Measurements from ENCODE around the gene BTBD18. TPM values are rescaled to one million over a fixed set of nuclear protein-coding genes. Genes with fewer than 3 reads are reported as not detected.

BTBD18 gene
- total and polyA plus RNA-seq, 2 of the 13 experiments (the other 11 are each of a cell fraction or from before 2014, with no cell fraction given) = not detected

DNA sequence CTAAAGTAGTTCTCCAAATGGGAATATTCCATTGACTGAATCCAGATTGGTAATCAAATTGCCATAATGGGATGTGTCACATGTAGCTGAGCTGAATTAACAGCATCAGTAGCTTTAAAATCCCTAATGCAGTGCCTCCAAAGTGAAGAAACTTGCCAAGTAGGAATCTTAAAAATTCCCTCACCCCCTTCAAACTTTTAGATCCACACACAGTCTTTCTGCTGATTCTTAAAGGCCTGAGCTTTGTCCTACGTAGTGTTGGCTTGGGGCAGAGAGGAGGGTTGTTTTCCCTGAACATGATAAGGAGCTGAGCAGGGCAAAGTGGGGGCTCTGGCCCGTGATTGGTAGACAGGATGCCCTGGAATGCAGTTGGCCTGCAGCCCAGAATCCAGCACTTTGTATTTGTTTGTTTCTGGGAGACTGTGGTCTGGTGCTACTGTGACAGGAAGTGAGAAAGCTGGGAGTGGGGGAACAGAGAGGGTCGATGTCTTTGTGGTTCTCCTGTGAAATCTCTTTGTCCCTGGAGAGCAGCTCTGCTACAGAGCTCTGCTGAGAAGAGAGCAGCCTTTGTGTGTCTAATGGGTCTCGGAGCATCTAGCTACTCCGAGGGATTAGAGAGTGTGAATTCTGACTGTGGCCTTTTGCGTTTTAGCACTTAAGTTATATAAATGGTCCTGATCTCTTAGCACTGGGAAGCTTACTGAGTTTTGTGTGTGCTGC lies 26.9 kb upstream of the BTBD18 start (continued):
- no peak for TF ChIP-seq ZNF335 (CRISPR knock-in tag; IDR thresholded peaks at IDR 0.05)
- TF ChIP-seq, protein P1, sequence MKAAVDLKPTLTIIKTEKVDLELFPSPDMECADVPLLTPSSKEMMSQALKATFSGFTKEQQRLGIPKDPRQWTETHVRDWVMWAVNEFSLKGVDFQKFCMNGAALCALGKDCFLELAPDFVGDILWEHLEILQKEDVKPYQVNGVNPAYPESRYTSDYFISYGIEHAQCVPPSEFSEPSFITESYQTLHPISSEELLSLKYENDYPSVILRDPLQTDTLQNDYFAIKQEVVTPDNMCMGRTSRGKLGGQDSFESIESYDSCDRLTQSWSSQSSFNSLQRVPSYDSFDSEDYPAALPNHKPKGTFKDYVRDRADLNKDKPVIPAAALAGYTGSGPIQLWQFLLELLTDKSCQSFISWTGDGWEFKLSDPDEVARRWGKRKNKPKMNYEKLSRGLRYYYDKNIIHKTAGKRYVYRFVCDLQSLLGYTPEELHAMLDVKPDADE (CRISPR knock-in tag; IDR thresholded peaks at IDR 0.05) = no peak
- 0 out of 2 replicates have a peak, but pooled peaks have one; percentile 27 for TF ChIP-seq SIN3A (IDR thresholded peaks at IDR 0.05; ENCODE audit: borderline replicate concordance, low read depth, low read length)
- TF ChIP-seq TCF12 (IDR thresholded peaks at IDR 0.05) = no peak
- no peak for TF ChIP-seq TCF12 (CRISPR knock-in tag; IDR thresholded peaks at IDR 0.05)
- TF ChIP-seq, protein P2, sequence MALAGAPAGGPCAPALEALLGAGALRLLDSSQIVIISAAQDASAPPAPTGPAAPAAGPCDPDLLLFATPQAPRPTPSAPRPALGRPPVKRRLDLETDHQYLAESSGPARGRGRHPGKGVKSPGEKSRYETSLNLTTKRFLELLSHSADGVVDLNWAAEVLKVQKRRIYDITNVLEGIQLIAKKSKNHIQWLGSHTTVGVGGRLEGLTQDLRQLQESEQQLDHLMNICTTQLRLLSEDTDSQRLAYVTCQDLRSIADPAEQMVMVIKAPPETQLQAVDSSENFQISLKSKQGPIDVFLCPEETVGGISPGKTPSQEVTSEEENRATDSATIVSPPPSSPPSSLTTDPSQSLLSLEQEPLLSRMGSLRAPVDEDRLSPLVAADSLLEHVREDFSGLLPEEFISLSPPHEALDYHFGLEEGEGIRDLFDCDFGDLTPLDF (CRISPR knock-in tag; IDR thresholded peaks at IDR 0.05) = no peak
- no peak for TF ChIP-seq MAF1 (CRISPR knock-in tag; IDR thresholded peaks at IDR 0.05; ENCODE audit: borderline replicate concordance)
- no peak for TF ChIP-seq PAF1 (CRISPR knock-in tag; IDR thresholded peaks at IDR 0.05)
- 0 out of 2 replicates have a peak, but pooled peaks have one; percentile 30 for TF ChIP-seq ZNF34 (CRISPR knock-in tag; IDR thresholded peaks at IDR 0.05; ENCODE audit: borderline replicate concordance)
- TF ChIP-seq, protein P3, sequence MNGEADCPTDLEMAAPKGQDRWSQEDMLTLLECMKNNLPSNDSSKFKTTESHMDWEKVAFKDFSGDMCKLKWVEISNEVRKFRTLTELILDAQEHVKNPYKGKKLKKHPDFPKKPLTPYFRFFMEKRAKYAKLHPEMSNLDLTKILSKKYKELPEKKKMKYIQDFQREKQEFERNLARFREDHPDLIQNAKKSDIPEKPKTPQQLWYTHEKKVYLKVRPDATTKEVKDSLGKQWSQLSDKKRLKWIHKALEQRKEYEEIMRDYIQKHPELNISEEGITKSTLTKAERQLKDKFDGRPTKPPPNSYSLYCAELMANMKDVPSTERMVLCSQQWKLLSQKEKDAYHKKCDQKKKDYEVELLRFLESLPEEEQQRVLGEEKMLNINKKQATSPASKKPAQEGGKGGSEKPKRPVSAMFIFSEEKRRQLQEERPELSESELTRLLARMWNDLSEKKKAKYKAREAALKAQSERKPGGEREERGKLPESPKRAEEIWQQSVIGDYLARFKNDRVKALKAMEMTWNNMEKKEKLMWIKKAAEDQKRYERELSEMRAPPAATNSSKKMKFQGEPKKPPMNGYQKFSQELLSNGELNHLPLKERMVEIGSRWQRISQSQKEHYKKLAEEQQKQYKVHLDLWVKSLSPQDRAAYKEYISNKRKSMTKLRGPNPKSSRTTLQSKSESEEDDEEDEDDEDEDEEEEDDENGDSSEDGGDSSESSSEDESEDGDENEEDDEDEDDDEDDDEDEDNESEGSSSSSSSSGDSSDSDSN (CRISPR knock-in tag; IDR thresholded peaks at IDR 0.05) = peak; percentile 42; the same call in 1 of the 2 replicates
- TF ChIP-seq MIER3 (CRISPR knock-in tag; IDR thresholded peaks at IDR 0.05; ENCODE audit: borderline replicate concordance) = no peak
- no peak for TF ChIP-seq ZNF343 (CRISPR knock-in tag; IDR thresholded peaks at IDR 0.05)
- TF ChIP-seq ARNT (IDR thresholded peaks at IDR 0.05) = no peak
- TF ChIP-seq, protein P4, sequence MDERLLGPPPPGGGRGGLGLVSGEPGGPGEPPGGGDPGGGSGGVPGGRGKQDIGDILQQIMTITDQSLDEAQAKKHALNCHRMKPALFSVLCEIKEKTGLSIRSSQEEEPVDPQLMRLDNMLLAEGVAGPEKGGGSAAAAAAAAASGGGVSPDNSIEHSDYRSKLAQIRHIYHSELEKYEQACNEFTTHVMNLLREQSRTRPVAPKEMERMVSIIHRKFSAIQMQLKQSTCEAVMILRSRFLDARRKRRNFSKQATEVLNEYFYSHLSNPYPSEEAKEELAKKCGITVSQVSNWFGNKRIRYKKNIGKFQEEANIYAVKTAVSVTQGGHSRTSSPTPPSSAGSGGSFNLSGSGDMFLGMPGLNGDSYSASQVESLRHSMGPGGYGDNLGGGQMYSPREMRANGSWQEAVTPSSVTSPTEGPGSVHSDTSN (CRISPR knock-in tag; IDR thresholded peaks at IDR 0.05) = no peak
- TF ChIP-seq XRCC5 (optimal IDR thresholded peaks at IDR 0.05; ENCODE audit: low read length) = peak; percentile 78
- TF ChIP-seq, protein P5, sequence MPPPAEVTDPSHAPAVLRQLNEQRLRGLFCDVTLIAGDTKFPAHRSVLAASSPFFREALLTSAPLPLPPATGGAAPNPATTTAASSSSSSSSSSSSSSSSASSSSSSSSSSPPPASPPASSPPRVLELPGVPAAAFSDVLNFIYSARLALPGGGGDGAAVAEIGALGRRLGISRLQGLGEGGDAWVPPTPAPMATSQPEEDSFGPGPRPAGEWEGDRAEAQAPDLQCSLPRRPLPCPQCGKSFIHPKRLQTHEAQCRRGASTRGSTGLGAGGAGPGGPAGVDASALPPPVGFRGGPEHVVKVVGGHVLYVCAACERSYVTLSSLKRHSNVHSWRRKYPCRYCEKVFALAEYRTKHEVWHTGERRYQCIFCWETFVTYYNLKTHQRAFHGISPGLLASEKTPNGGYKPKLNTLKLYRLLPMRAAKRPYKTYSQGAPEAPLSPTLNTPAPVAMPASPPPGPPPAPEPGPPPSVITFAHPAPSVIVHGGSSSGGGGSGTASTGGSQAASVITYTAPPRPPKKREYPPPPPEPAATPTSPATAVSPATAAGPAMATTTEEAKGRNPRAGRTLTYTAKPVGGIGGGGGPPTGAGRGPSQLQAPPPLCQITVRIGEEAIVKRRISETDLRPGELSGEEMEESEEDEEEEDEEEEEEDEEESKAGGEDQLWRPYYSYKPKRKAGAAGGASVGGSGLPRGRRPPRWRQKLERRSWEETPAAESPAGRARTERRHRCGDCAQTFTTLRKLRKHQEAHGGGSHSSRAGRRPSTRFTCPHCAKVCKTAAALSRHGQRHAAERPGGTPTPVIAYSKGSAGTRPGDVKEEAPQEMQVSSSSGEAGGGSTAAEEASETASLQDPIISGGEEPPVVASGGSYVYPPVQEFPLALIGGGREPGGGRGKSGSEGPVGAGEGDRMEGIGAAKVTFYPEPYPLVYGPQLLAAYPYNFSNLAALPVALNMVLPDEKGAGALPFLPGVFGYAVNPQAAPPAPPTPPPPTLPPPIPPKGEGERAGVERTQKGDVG (CRISPR knock-in tag; IDR thresholded peaks at IDR 0.05; ENCODE audit: borderline replicate concordance) = no peak
- TF ChIP-seq, protein P6, sequence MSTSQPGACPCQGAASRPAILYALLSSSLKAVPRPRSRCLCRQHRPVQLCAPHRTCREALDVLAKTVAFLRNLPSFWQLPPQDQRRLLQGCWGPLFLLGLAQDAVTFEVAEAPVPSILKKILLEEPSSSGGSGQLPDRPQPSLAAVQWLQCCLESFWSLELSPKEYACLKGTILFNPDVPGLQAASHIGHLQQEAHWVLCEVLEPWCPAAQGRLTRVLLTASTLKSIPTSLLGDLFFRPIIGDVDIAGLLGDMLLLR (CRISPR knock-in tag; IDR thresholded peaks at IDR 0.05) = no peak
- no peak for TF ChIP-seq ZNF777 (CRISPR knock-in tag; IDR thresholded peaks at IDR 0.05)
- TF ChIP-seq ZFY (CRISPR knock-in tag; IDR thresholded peaks at IDR 0.05) = no peak
- TF ChIP-seq PAWR (CRISPR knock-in tag; IDR thresholded peaks at IDR 0.05; ENCODE audit: borderline replicate concordance) = no peak
- TF ChIP-seq ATF1 (CRISPR knock-in tag; IDR thresholded peaks at IDR 0.05) = peak; percentile 73

Data from HepG2 (cell line).